Umbilical cord (tissue), 2 donors: ENCODE data around the gene TRDMT1. TPM values are rescaled to one million over a fixed set of nuclear protein-coding genes. Genes with fewer than 3 reads are reported as not detected.

ENCODE experiments used
- DNase-seq: peaks from one replicate; pipeline ENCODE4 v3.0.0-alpha.2; 2015; ENCODE audit warnings: low spot score
- total RNA-seq: library from RNA; depleted of rRNA; stranded (reverse); fragments of >200 nt; gene quantifications from one replicate; pipeline ENCODE4 v1.2.3, GENCODE V29; 2014; ENCODE audit warnings: low replicate concordance; ENCODE audit not compliant: insufficient read depth

Gene TRDMT1
- total RNA-seq, 1 donor from 2014 or later: 29.9 TPM

- DNase-seq: no peak
Measured at GRCh38 chr10:17213646-17214349, 12.3 kb upstream of the TRDMT1 start.

GRCh38 chr10:17212802-17213221 lies 11.3 kb upstream of the TRDMT1 start:
- DNase-seq: no peak

- peak; percentile 67 for DNase-seq
Measured at GRCh38 chr10:17210361-17210760, 8.9 kb upstream of the TRDMT1 start.

GRCh38 chr10:17209881-17210280 lies 8.4 kb upstream of the TRDMT1 start:
- no peak for DNase-seq

DNA sequence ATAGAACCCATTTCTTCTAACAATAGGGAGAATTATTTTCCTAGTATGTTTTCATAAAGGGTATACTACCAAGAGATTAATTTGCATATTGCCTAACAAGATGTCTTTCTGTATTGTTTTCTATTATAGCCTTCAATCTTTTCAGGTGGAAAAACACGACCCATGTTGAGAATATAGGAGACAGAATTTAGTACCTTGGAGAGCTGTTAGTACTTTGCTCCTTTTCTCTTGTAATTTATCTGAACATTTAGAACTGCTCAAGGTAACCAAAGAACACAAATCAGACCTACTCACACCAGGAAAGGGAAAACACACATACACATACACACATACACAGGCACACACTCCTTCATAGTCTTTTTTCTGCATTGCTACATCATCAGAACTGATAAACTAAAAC lies 7.8 kb upstream of the TRDMT1 start:
- DNase-seq: no peak

DNA sequence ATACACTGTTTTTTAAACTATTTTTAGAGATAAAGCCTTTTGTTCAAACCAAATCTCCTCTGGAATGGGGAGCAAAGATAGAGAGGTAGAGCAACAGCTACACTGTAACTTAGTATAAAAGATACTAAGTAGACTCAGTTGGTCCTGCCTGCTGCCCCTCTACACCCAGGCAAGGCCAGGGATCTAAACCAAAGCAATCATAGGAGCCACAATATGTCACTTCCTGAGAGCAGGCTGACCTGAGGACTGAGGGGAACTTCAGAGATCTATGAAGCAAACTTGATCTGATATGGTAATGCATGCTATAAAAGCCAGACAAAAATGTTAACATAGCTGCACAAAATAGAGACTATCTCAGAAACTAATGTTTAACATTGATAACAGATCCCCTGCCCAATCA lies 7.0 kb upstream of the TRDMT1 start:
- DNase-seq: no peak

DNA sequence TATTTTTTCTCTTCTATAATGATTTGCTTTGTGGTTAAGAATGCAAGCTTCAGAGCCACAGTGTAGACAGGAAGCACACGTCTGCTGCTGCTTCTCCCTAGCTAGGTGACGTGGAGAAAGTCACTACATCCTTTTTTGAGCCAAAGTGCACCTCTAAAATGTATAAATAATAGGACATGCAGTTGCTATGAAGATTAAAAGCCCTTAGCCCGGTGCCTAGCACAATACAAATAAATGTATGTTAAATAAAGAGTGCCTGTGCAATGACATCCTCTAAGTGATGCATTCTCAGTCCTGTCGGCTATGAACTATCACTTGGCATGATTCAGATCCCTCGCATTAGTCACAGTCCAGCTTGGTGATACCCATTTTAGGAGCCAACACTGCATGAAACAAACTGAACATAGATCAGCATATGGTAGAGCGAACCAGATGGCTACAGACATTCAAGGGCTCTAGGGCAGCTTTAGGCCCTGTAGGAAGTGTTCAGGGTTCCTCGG lies 4.8 kb upstream of the TRDMT1 start:
- DNase-seq: no peak

GRCh38 chr10:17203416-17203815 lies 1.9 kb upstream of the TRDMT1 start:
- DNase-seq: no peak

DNA sequence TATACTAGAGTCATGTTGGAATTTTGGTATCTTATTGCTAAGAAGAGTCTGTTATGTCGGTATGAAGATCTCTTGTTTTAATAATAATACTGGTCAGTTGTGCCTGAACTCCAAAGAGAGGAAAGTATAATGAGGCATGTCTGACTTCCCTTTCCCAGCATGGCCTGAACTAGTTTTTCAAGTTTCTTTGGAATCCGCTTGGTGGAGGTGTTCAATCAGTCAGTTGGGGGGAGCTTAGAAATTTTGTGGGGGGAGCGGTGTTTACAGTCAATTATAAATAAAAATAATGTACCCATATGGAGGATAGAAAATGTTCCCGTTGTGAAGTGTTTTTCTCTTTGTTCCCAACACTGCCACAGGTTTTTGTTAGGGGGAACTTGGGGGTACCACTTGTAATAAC lies 1.5 kb upstream of the TRDMT1 start:
- DNase-seq: no peak

DNA sequence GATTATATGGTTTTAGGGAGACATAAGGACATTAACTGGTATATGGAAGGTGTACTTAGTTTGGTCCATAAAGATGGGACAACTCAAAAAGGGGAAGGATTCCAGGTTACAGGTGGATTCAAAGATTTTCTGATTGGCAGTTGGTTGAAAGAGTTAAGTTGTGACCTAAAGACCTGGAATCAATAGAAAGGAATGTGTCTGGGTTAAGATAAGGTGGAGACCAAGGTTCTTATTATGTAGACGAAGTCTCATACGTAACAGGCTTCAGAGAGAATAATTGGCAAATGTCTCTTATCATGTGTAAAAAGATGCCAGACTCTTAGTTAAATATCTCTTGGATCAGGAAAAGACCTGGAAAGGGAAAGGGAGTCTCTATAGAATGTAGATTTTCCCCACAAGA lies 1.0 kb upstream of the TRDMT1 start:
- no peak for DNase-seq

DNA sequence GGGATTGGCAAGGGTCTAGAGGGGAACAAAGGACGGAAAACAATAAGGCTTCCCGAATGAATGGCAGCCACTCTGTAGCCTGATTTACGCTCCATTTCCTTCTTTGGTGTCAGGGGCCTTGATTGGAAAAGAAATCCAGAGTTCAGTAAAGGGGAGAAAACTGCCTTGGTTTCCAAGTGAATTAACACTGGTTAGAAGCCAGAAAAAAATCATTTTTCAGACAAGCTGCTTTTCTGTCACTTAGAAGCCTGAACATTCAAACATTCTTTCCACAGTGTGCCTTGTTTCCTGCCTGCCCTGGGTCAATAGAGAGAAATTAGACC lies 283 bp upstream of the TRDMT1 start:
- no peak for DNase-seq

DNA sequence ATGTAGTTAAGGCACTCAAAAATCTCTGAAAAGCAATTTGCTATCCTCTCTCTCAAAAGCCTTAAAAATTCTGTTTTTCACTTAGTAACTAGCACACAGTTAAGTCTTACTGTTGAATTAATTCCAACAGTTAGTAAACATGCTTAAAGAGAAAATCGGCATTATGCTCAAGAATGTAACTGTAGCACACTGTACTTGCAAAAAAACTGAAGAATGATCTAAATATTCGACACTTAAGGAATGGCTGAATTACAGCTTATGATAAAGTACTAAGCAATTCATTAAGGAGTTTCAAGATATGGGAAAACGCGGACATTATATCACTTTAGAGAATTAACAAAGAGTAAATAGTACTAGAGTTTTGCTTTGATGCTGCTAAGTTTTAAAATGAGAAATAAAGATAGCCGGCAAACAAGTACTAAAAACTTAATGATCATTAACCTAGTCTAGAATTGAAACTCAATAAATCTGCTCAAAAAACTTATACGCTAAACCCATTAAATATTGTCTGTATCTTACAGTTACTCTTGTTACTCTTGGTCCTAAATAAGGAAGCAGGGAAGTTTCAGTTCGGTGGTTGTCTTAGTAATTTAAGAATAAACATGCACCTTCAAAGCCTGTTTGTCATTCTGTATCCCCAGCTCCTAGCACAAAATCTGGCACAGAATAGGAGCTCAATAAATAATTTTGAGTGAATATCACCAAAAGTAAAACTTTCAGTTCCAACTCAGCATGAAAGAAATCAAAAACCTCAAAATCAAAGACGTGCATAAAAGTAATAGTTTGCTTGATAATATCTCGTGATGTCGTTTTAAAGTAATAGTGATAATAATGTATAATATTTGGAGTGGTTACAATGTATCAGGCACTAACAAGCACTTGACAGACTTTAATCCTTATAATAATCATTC lies 1.2 kb downstream of the TRDMT1 start:
- DNase-seq: peak; percentile 57

GRCh38 chr10:17199351-17199804 lies 2.1 kb downstream of the TRDMT1 start:
- DNase-seq: peak; percentile 76

DNA sequence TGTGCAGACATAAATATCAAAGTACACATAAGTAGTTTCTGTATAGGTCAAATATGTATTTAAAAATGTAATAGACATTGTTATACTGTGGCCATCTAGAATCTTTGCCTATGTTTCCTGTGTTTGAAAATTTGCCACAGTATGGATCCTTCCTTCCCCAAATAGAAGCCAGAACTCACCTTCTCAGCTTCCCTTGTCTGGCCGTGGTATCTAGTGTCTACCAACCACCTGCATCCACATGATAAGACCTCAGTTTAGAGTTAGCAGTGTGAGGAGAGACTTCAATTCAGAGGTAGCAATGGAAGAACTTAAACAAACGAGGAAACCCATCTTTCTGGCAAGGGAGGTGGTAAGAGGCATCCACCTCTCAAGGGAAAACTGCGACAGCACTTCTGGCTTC lies 4.9 kb downstream of the TRDMT1 start:
- DNase-seq: no peak

DNA sequence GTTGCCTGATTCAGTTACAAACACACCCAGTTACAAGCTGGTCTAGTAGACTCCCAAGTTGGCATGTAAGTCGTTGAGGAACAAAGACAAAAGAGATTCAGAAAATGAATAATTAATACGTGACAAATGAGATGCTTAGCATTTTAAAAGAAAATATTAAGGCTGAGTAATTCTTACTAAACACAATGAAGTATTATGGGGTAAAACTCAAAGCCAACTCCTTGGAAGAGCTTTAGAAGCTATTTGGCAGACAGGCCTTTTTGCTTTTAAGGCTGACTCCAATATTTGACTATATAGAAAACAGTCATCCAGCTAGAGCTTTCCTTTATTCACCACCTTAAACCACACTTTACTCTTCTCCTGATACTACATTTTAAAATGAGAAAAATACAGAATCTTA lies 5.4 kb downstream of the TRDMT1 start:
- DNase-seq: no peak

DNA sequence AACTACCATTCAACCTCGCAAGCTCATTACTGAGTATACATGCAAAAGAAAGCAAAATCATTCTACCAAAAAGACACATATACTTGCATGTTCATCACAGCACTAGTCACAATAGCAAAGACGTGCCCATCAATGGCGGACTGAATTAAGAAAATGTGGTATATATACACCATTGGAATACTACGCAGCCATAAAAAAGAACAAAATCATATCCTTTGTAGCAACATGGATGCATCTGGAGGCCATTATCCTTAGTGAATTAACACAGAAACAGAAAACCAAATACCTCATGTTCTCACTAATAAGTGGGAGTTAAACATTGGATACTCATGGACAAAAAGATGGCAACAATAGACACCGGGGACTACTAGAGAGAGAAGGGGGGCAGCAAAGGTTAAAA lies 6.4 kb downstream of the TRDMT1 start:
- no peak for DNase-seq

DNA sequence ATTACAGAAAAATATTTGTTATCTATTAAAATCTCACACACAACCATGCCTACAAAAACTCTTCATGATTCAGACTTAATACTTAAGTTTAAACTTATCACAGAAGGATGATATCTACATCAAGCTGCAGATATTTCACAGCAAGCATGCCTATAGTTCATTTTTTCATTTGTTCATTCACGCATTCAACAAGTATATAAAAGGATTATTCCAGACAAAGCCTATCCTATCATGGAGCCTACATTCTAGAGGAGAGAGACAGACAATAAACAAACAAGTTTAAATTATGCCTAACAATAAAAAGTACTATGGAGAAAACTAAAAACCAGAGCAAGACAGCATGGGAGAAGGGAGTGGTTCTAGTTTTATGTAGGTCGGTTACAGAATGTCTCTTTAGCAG lies 10.9 kb downstream of the TRDMT1 start:
- no peak for DNase-seq

GRCh38 chr10:17188644-17189172 lies 12.8 kb downstream of the TRDMT1 start:
- no peak for DNase-seq

- DNase-seq: no peak
Measured at GRCh38 chr10:17185873-17186272, 15.6 kb downstream of the TRDMT1 start.

- no peak for DNase-seq
Measured at GRCh38 chr10:17183110-17183509, 18.4 kb downstream of the TRDMT1 start.

- DNase-seq: no peak
Measured at GRCh38 chr10:17181751-17182150, 19.7 kb downstream of the TRDMT1 start.

- DNase-seq: no peak
Measured at GRCh38 chr10:17181110-17181509, 20.4 kb downstream of the TRDMT1 start.

- DNase-seq: no peak
Measured at GRCh38 chr10:17179002-17179401, 22.5 kb downstream of the TRDMT1 start.
